B cell (primary cell): Measurements from ENCODE around the gene UMAD1. TPM values are rescaled to one million over a fixed set of nuclear protein-coding genes. Genes with fewer than 3 reads are reported as not detected.

Source experiments
- ATAC-seq: fragments of 200-7000 bp; cut with Tn5 transposase; one replicate; pipeline ENCODE4 v1.10.0; 2021; ENCODE audit warnings: low read depth, mild to moderate bottlenecking, moderate number of reproducible peaks, moderate library complexity
- CTCF ChIA-PET: fragments of 350-600 bp; sonication (Branson Sonifier 250); formaldehyde crosslinking; loops from one replicate; lab custom pipeline; 2021; ENCODE audit warnings: antibody characterized with exemption, inconsistent platforms; lab: Charles Lee
- POLR2A ChIA-PET: fragments of 350-600 bp; sonication (Branson Sonifier 250); formaldehyde crosslinking; loops from one replicate; lab custom pipeline; 2021; ENCODE audit warnings: antibody characterized with exemption; lab: Charles Lee
- DNase-seq: peaks from one replicate; pipeline ENCODE4 v3.0.0; 2013
- H2AFZ ChIP-seq: 2 replicates; pipeline ENCODE4 v1.6.1; 2012; ENCODE audit warnings: mild to moderate bottlenecking, low read depth, low read length; ENCODE audit not compliant: insufficient read depth, poor library complexity, severe bottlenecking
- H3K27ac ChIP-seq, 2 donors: 1 replicate in 1 of 2; 2 replicates in 1 of 2; pipeline ENCODE4 v1.5.1; 2012 to 2013; ENCODE audit warnings: low read length in 2 of 2, mild to moderate bottlenecking in 2 of 2, moderate library complexity in 1 of 2
- H3K27me3 ChIP-seq, 4 experiments: fragments of 200-600 bp in 1 of 4; sonication (generic) in 1 of 4; replicated peaks in 1 of 4; 1 replicate in 2 of 4; 2 replicates in 2 of 4; pipeline versions ENCODE4 v1.6.1 to v1.7.0; 2013 to 2016; ENCODE audit warnings: low read length in 3 of 4, mild to moderate bottlenecking in 2 of 4, mixed read lengths in 1 of 4, moderate library complexity in 1 of 4; ENCODE audit not compliant: insufficient read depth in 4 of 4, control insufficient read depth in 3 of 4; ENCODE audit errors: control extremely low read depth in 1 of 4
- H3K36me3 ChIP-seq, 2 experiments: replicated peaks in 1 of 2; 1 replicate in 1 of 2; 2 replicates in 1 of 2; pipeline versions ENCODE4 v1.6.1 to v1.7.1; 2013; ENCODE audit warnings: low read length in 1 of 2; ENCODE audit not compliant: insufficient read depth in 2 of 2, control insufficient read depth in 1 of 2; ENCODE audit errors: control extremely low read depth in 1 of 2, extremely low read depth in 1 of 2
- H3K4me1 ChIP-seq, 2 donors: fragments of 200-600 bp in 1 of 2; sonication (generic) in 1 of 2; 1 replicate in 1 of 2; 2 replicates in 1 of 2; pipeline versions ENCODE4 v1.5.1 to v1.6.1; 2013 to 2017; ENCODE audit warnings: low read length in 2 of 2; ENCODE audit not compliant: control insufficient read depth in 2 of 2, insufficient read depth in 2 of 2
- H3K4me2 ChIP-seq: replicated peaks from 2 replicates; pipeline ENCODE3; 2012; ENCODE audit warnings: mild to moderate bottlenecking, low read depth, low read length; ENCODE audit not compliant: poor library complexity, severe bottlenecking
- H3K4me3 ChIP-seq, 5 experiments: fragments of 200-600 bp in 1 of 5; sonication (generic) in 1 of 5; 1 replicate in 3 of 5; 2 replicates in 2 of 5; pipeline versions ENCODE4 v1.5.1 to v1.7.0; 2011 to 2016; ENCODE audit warnings: low read length in 4 of 5, mild to moderate bottlenecking in 4 of 5, low read depth in 2 of 5, control low read depth in 1 of 5, moderate library complexity in 1 of 5; ENCODE audit not compliant: insufficient read depth in 1 of 5; ENCODE audit errors: control extremely low read depth in 1 of 5, extremely low read depth in 1 of 5
- H3K79me2 ChIP-seq: fragments of 200-600 bp; sonication (generic); one replicate; pipeline ENCODE4 v1.6.0; 2016; ENCODE audit warnings: low read length; ENCODE audit not compliant: control insufficient read depth, insufficient read depth
- H3K9ac ChIP-seq: fragments of 200-600 bp; sonication (generic); 2 replicates; pipeline ENCODE4 v1.6.1; 2017; ENCODE audit warnings: mild to moderate bottlenecking, low read length, moderate library complexity
- H3K9me3 ChIP-seq, 3 donors: one replicate each; pipeline versions ENCODE4 v1.6.1 to v1.7.1; 2013; ENCODE audit warnings: low read length in 2 of 3; ENCODE audit not compliant: control insufficient read depth in 2 of 3, insufficient read depth in 1 of 3; ENCODE audit errors: control extremely low read depth in 1 of 3
- H4K20me1 ChIP-seq: 2 replicates; pipeline ENCODE4 v1.6.0; 2012; ENCODE audit warnings: mild to moderate bottlenecking, low read length; ENCODE audit not compliant: insufficient read depth, control insufficient read depth, poor library complexity, severe bottlenecking
- H3K27ac Mint-ChIP-seq: one replicate; pipeline ENCODE4 v1.8.0; 2021; ENCODE audit warnings: mixed read lengths
- H3K27me3 Mint-ChIP-seq: one replicate; pipeline ENCODE4 v1.8.0; 2021; ENCODE audit warnings: mixed read lengths
- H3K4me1 Mint-ChIP-seq: one replicate; pipeline ENCODE4 v1.8.0; 2021; ENCODE audit warnings: mixed read lengths
- H3K4me3 Mint-ChIP-seq: one replicate; pipeline ENCODE4 v1.8.0; 2021; ENCODE audit warnings: mixed read lengths
- H3K9me3 Mint-ChIP-seq: one replicate; pipeline ENCODE4 v1.8.0; 2022; ENCODE audit warnings: mixed read lengths; ENCODE audit not compliant: insufficient read depth
- CTCF ChIP-seq: fragments of 200-600 bp; IDR thresholded peaks from one replicate; pipeline ENCODE4 v1.8.0; 2022; ENCODE audit warnings: antibody characterized with exemption, mild to moderate bottlenecking
- EZH2 ChIP-seq: IDR thresholded peaks from 2 replicates; pipeline ENCODE4 v1.6.1; 2012; ENCODE audit warnings: borderline replicate concordance, low read depth, mild to moderate bottlenecking, moderate library complexity, low read length; ENCODE audit not compliant: insufficient read depth, poor library complexity, severe bottlenecking
- WGBS: methylation state at CpG from one replicate; pipeline ENCODE4 v1.1.5; 2013; ENCODE audit warnings: missing lambda C conversion rate; ENCODE audit not compliant: insufficient coverage; 5-methylcytosine and 5-hydroxymethylcytosine counted together
- intact Hi-C: fragments of 100-400 bp; cut with micrococcal nuclease; formaldehyde crosslinking; loops from one replicate; pipeline ENCODE4 v1.10.0; 2022
- polyA plus RNA-seq: library from polyadenylated mRNA; depleted of rRNA; stranded (reverse); fragments of >200 nt; gene quantifications from 2 replicates; pipeline ENCODE4 v1.2.3, GENCODE V29; 2012
- total RNA-seq, 2 donors: library from RNA; stranded (reverse); fragments of 120-200 nt in 1 of 2; gene quantifications; 1 replicate in 1 of 2; 2 replicates in 1 of 2; pipeline versions ENCODE4 v1.2.3 to v1.2.4, GENCODE V29; 2013 to 2022

Gene UMAD1
- total and polyA plus RNA-seq, 2 donors (not counting 1 experiment from before 2014, with no cell fraction given) = 11.6 to 25.9 TPM

GRCh38 chr7:7701527-7701926, 61.0 kb downstream of the UMAD1 start:
- no peak overlapping the region for H2AFZ ChIP-seq
- CTCF ChIA-PET = interaction anchor here (0.9 to 1.2 kb wide), 2 partner anchors 20 to 290 kb away, joined by 3 to 5 read pairs; no protein-coding TSS in a partner anchor
- POLR2A ChIA-PET = no interaction called here
- ATAC-seq = no peak
- Mint-ChIP-seq H3K4me3 (no peak overlapping the region), H3K9me3 (no peaks in the 10 kb centered on the region), H3K4me1 (peaks cover 45% of the 10 kb centered on the region), H3K27me3 (no peaks in the 10 kb centered on the region), H3K27ac (no peak overlapping the region)
- no peak overlapping the region for H3K9ac ChIP-seq
- no peaks in the 10 kb centered on the region for H3K27me3 ChIP-seq
- TF ChIP-seq CTCF (no peak), EZH2 (no peak)
- intact Hi-C loops = no loop called here
- no peak for DNase-seq
- H3K36me3 ChIP-seq = no peaks in the 10 kb centered on the region
- H3K27ac ChIP-seq = no peak overlapping the region
- no CpG with 5 or more reads among the region's 1 CpG for WGBS
- no peak overlapping the region for H3K4me3 ChIP-seq
- H3K79me2 ChIP-seq = peaks cover 32% of the 10 kb centered on the region
- no peak overlapping the region for H3K4me2 ChIP-seq
- no peaks in the 10 kb centered on the region for H3K9me3 ChIP-seq
- H3K4me1 ChIP-seq = peaks cover 21 to 22% of the 10 kb centered on the region in 2 donors
- H4K20me1 ChIP-seq = peaks cover 2% of the 10 kb centered on the region

GRCh38 chr7:7702826-7703225, 62.3 kb downstream of the UMAD1 start:
- no peaks in the 10 kb centered on the region for H3K27me3 Mint-ChIP-seq
- no peak overlapping the region for H2AFZ ChIP-seq
- no peak overlapping the region for H3K4me3 ChIP-seq
- no peaks in the 10 kb centered on the region for H3K9me3 ChIP-seq
- no peak overlapping the region for H3K4me3 Mint-ChIP-seq
- TF ChIP-seq CTCF (no peak), EZH2 (no peak)
- no peak overlapping the region for H3K9ac ChIP-seq
- ChIA-PET CTCF (interaction anchor here (1.2 kb wide), 1 partner anchor 22 kb away, joined by 5 read pairs; no protein-coding TSS in a partner anchor), POLR2A (interaction anchor here (0.6 kb wide), 1 partner anchor 69 kb away, joined by 3 read pairs; no protein-coding TSS in a partner anchor)
- H3K9me3 Mint-ChIP-seq = no peaks in the 10 kb centered on the region
- H3K4me2 ChIP-seq = no peak overlapping the region
- no peak overlapping the region for H3K27ac ChIP-seq
- intact Hi-C loops = no loop called here
- WGBS = 97% methylated on average over 3 of the region's 4 CpGs
- ATAC-seq = no peak
- H3K36me3 ChIP-seq = no peaks in the 10 kb centered on the region
- DNase-seq = no peak
- H4K20me1 ChIP-seq = peaks cover 8% of the 10 kb centered on the region
- no peaks in the 10 kb centered on the region for H3K27me3 ChIP-seq
- H3K4me1 ChIP-seq = peaks cover 24% of the 10 kb centered on the region in 2 donors
- peaks cover 19% of the 10 kb centered on the region for H3K79me2 ChIP-seq
- no peak overlapping the region for H3K27ac Mint-ChIP-seq
- H3K4me1 Mint-ChIP-seq = peaks cover 45% of the 10 kb centered on the region
